GM10248 (cell line): Measurements from ENCODE around the gene RTBDN.
"Not testable (repeated sequence)": the region's sequence is repeated elsewhere in the genome, so short reads cannot be mapped to it uniquely, and the experiment has no call there.

Experiments used
- CTCF ChIA-PET: fragments of 300-600 bp; sonication (Branson Sonifier 250); formaldehyde crosslinking; extraction: SDS; loops from one replicate; lab custom pipeline; 2021; ENCODE audit warnings: antibody characterized with exemption; lab: Yijun Ruan, JAX
- POLR2A ChIA-PET: fragments of 350-650 bp; sonication (Branson Sonifier 250); formaldehyde crosslinking; extraction: SDS; loops from one replicate; lab custom pipeline; 2020; ENCODE audit warnings: antibody characterized with exemption; lab: Yijun Ruan, JAX
- DNase-seq: peaks from one replicate; pipeline ENCODE4 v3.0.0; 2012; ENCODE audit errors: extremely low spot score
- TF ChIP-seq, protein P1 (sequence below): IDR thresholded peaks from 2 replicates; pipeline ENCODE4 v1.5.1; 2012; ENCODE audit warnings: mild to moderate bottlenecking, low read depth; ENCODE audit errors: extremely low read depth, missing control alignments, control extremely low read depth

The RTBDN gene

DNA sequence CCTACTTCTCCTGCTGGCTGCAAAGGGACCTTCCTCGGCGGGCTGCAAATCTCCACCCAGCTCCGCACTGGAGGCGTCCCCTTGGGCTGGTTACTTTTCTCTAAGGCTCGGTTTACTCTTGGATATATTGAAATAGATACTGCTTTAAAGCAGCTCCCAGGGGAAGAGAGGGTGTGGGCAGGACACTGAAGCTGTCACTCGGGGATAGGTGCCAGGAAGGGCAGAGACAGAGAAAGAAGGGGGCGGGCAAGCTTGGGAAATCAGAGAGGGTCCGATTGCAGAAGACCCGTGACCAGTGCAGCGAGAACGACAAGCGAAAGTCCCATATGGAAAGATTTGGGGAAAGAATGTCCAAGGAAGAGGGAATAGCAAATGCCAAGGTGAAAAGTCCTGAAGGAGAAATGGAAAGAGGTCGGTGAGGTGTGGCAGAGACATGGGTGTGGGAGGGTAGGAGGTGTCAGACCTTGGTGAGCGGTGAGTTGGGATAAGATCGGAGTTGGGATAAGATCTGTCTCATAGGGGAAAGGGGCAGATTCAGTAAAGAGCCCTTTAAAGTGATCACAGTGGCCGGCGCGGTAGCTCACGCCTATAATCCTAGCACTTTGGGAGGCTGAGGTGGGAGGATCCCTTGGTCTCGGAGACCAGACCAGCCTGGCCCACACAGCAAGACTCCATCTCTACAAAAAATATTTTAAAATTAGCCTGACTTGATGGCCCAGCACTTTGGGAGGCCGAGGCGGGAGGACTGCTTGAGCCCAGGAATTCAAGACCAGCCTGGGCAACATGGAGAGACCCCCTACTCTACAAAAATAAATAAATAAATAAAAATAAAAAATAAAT, 31.9 kb downstream of the RTBDN start:
- ChIA-PET POLR2A (interaction anchor here (2.2 kb wide), 1 partner anchor 11 kb away, joined by 9 read pairs; the partner anchor contains the start of gene JUNB), CTCF (interaction anchor here (0.7 to 17.0 kb wide), 7 partner anchors 10 to 45 kb away, joined by 3 to 399 read pairs (median 11); partner anchors contain the start of gene HOOK2)
- no peak for DNase-seq
- TF ChIP-seq, protein P1, sequence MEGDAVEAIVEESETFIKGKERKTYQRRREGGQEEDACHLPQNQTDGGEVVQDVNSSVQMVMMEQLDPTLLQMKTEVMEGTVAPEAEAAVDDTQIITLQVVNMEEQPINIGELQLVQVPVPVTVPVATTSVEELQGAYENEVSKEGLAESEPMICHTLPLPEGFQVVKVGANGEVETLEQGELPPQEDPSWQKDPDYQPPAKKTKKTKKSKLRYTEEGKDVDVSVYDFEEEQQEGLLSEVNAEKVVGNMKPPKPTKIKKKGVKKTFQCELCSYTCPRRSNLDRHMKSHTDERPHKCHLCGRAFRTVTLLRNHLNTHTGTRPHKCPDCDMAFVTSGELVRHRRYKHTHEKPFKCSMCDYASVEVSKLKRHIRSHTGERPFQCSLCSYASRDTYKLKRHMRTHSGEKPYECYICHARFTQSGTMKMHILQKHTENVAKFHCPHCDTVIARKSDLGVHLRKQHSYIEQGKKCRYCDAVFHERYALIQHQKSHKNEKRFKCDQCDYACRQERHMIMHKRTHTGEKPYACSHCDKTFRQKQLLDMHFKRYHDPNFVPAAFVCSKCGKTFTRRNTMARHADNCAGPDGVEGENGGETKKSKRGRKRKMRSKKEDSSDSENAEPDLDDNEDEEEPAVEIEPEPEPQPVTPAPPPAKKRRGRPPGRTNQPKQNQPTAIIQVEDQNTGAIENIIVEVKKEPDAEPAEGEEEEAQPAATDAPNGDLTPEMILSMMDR = no peak

DNA sequence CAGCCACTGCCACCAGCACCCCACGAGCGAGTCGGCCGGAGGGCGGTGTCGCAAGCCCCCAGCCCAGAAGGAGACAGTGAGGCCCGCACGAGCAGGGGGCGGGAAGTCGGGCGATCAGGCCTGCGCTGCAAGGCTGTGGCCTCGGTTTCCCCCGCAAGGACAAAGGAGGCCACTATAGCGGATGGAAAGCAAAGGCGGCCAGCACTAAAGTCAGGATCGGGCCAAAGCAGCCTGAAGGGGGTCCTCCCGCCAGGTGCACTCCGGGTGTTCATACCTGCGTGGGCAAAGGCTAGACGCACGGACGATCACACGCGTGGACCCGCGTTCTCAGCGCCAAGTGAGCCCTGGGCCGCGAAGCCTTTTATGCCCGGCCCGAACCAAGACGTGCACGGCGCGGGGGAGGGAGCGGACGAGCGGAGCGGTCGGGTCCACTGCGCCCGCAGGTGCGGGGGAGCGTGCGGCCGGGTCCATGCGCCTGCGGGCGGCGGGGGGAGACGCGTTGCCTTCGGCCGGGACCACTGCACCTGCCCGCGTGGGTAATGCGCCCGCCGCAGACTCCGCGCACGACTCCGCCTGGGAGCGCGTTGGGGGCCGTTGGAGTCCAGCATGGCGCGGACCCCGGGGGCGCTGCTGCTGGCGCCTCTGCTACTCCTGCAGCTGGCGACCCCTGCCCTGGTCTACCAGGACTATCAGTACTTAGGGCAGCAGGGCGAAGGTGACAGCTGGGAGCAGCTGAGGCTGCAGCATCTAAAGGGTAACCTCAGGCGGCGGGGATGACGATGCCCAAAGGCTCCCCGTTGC, 32.7 kb downstream of the RTBDN start, which contains the start of the genes PRDX2 and THSD8:
Gene PRDX2, minus strand, starts transcription at position 335 of the 801 bp plus-strand sequence. CDS start 539 bp downstream, outside the sequence.
Gene THSD8, plus strand, starts transcription at position 604 of the 801 bp plus-strand sequence. Its CDS starts 3 bp downstream, at position 607.
- ChIA-PET POLR2A (interaction anchor here (2.2 kb wide), 1 partner anchor 10 kb away, joined by 9 read pairs; the partner anchor contains the start of gene JUNB), CTCF (interaction anchor here (1.2 to 17.0 kb wide), 7 partner anchors 9 to 46 kb away, joined by 3 to 550 read pairs (median 16); partner anchors contain the start of gene HOOK2)
- TF ChIP-seq, protein P1 = no peak
- DNase-seq = peak; percentile 80

DNA sequence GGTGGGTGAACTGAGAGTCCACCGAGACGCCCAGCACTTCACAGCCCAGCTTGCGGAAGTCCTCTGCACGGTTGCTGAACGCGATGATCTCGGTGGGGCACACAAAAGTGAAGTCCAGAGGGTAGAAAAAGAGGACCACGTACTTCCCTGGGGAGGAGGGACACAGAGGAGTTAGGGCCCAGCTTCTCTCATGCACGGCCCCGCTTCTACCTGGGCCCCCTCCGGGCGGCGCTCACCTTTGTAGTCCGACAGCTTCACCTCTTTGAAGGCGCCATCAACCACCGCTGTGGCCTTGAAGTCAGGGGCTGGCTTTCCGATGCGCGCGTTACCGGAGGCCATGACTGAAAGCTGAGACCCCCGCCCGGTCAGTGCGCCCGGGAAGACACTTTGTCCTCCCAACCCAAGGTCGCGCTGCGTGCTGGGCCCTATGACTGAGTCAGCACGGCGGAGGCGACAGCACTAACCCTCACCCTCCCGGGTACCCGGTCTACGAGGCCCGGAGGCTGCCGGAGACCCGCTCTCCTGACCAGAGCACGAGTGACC, 33.4 kb downstream of the RTBDN start:
- POLR2A ChIA-PET = interaction anchor here (2.2 kb wide), 1 partner anchor 9 kb away, joined by 9 read pairs; the partner anchor contains the start of gene JUNB
- TF ChIP-seq, protein P1 = no peak
- no peak for DNase-seq
- CTCF ChIA-PET = interaction anchor here (3.2 to 17.0 kb wide), 3 partner anchors 24 to 46 kb away, joined by 16 to 550 read pairs (median 399); partner anchors contain the start of gene HOOK2

DNA sequence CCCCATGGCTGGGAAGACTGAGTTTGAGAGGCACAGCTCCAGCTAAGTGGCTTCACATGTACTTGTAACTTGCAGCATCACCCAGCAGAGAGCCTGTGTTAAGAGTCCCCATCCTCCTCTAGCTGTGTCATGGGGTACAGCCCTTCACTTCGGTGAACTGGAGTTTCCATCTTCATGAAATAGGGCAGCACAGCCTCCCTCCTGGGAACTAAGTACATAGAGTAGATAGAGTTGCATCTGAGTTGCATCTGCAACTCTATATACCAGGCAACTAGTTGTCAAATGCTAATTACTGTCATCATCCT, 34.0 kb downstream of the RTBDN start:
- CTCF ChIA-PET = interaction anchor here (1.3 to 17.0 kb wide), 3 partner anchors 23 to 123 kb away, joined by 4 to 550 read pairs (median 399); partner anchors contain the start of gene HOOK2
- POLR2A ChIA-PET = interaction anchor here (0.6 to 2.2 kb wide), 2 partner anchors 8 to 40 kb away, joined by 3 to 9 read pairs; partner anchors contain the start of gene JUNB
- TF ChIP-seq, protein P1 = no peak
- no peak for DNase-seq

DNA sequence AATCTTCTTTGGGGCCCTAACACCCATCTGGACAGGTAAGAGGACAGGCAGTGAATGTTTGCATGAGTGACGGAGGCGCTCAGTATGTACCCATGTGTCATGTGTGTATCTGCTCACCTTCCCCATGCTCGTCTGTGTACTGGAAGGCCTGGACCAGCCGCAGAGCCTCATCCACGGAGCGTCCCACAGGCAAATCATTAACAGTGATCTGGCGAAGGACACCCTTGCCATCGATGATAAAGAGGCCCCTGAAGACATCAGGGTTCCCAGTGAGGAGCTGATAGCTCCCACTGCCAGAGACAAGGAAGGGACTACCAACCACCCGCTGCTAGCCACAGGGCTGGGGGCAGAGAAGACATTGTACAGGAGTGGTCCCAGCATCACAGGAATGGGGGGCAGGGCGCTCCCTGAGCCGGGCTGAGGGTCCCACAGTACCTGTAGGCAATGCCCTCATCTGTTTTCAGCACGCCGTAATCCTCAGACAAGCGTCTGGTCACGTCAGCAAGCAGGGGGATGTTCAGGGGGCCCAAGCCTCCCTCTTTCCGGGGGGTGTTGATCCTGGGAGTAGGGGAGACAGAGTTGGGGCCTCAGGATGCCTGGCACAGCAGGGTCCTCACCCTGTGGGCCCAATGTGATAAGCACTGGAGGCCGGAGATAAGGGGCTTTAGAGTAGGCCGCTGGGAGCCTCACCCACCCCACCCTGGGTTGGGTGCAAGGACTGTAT, 34.5 kb downstream of the RTBDN start:
- DNase-seq = no peak
- TF ChIP-seq, protein P1 = no peak
- ChIA-PET POLR2A (interaction anchor here (0.6 to 1.0 kb wide), 3 partner anchors 11 to 61 kb away, joined by 3 to 4 read pairs (median 3); no protein-coding TSS in a partner anchor), CTCF (interaction anchor here (1.3 to 17.0 kb wide), 4 partner anchors 23 to 123 kb away, joined by 4 to 550 read pairs (median 220); partner anchors contain the start of gene HOOK2)

DNA sequence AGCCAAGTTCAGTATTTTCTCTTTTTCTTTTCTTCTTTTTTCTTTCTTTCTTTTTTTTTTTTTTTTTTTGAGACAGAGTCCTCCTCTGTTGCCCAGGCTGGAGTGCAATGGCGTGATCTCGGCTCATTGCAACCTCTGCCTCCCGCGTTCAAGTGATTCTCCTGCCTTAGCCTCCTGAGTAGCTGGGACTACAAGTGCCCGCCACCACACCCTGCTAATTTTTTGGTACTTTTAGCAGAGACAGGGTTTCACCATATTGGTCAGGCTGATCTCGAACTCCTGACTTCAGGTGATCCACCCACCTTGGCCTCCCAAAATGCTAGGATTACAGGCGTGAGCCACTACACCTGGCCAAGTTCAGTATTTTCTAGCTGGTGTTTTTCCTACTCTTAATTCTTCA, 36.8 kb downstream of the RTBDN start:
- POLR2A ChIA-PET = interaction anchor here (0.6 kb wide), 1 partner anchor 20 kb away, joined by 3 read pairs; no protein-coding TSS in a partner anchor
- DNase-seq = not testable (repeated sequence)
- CTCF ChIA-PET = interaction anchor here (0.7 to 17.0 kb wide), 11 partner anchors 20 to 227 kb away, joined by 3 to 550 read pairs (median 4); partner anchors contain the start of genes GCDH, GET3, HOOK2 and TRIR
